Uterus (tissue), 4 donors: ENCODE results near the gene SEPTIN6. TPM values are rescaled to one million over a fixed set of nuclear protein-coding genes. Genes with fewer than 3 reads are reported as not detected.
A peak's percentile ranks its signal among the peaks of the same experiment; 100 is the strongest.

ENCODE experiments used
- DNase-seq, 2 donors: peaks; one replicate each; pipeline ENCODE4 v3.0.0-alpha.2; 2019 to 2020
- H3K27ac ChIP-seq, 2 donors: fragments of 200-600 bp; sonication (generic); 1 replicate in 1 of 2; 2 replicates in 1 of 2; pipeline ENCODE4 v1.5.1; 2016 to 2018
- H3K27me3 ChIP-seq, 2 donors: fragments of 200-600 bp; sonication (generic); one replicate each; pipeline ENCODE4 v1.5.1; 2018 to 2019; ENCODE audit warnings: control low read depth in 1 of 2
- H3K36me3 ChIP-seq, 2 donors: fragments of 200-600 bp; sonication (generic); one replicate each; pipeline ENCODE4 v1.5.1; 2019; ENCODE audit warnings: control low read depth in 1 of 2
- H3K4me1 ChIP-seq, 2 donors: fragments of 200-600 bp; sonication (generic); one replicate each; pipeline ENCODE4 v1.5.1; 2018 to 2019; ENCODE audit warnings: control low read depth in 1 of 2
- H3K4me3 ChIP-seq, 2 donors: fragments of 200-600 bp; sonication (generic); 1 replicate in 1 of 2; 2 replicates in 1 of 2; pipeline ENCODE4 v1.5.1; 2018 to 2019; ENCODE audit warnings: mild to moderate bottlenecking in 1 of 2
- H3K9me3 ChIP-seq, 2 donors: fragments of 200-600 bp; sonication (generic); one replicate each; pipeline ENCODE4 v1.5.1; 2019; ENCODE audit warnings: control low read depth in 1 of 2
- POLR2A ChIP-seq, 2 donors: fragments of 450-650 bp; IDR thresholded peaks; one replicate each; pipeline ENCODE4 v1.6.1; 2016; ENCODE audit warnings: antibody characterized with exemption in 2 of 2, mild to moderate bottlenecking in 1 of 2, moderate library complexity in 1 of 2
- intact Hi-C: fragments of 100-400 bp; cut with DNase I; formaldehyde crosslinking; loops from one replicate; pipeline ENCODE4 v1.15.1; 2023; ENCODE audit warnings: low total_unique reads
- total RNA-seq, 4 donors: library from RNA; depleted of rRNA in 3 of 4; stranded (reverse); fragments of >200 nt in 3 of 4; gene quantifications; one replicate each; pipeline versions ENCODE4 v1.1.0 to v1.2.4, GENCODE V29; 2014 to 2023
- TF ChIP-seq, protein P1 (sequence below), 4 experiments: fragments of 200-600 bp in 2 of 4; fragments of 450-650 bp in 2 of 4; sonication (generic) in 2 of 4; IDR thresholded peaks; one replicate each; pipeline ENCODE4 v1.5.1; 2016 to 2019; ENCODE audit warnings: antibody characterized with exemption in 4 of 4, mild to moderate bottlenecking in 2 of 4, moderate library complexity in 1 of 4
- donor health status: DM: yes; HTN: yes; CAD: no.

The SEPTIN6 gene
- total RNA-seq: 10 to 100 TPM in 2 of 4 donors, 1 to 10 TPM in 2; 1.8 to 34.8 (median 15.5) TPM

DNA sequence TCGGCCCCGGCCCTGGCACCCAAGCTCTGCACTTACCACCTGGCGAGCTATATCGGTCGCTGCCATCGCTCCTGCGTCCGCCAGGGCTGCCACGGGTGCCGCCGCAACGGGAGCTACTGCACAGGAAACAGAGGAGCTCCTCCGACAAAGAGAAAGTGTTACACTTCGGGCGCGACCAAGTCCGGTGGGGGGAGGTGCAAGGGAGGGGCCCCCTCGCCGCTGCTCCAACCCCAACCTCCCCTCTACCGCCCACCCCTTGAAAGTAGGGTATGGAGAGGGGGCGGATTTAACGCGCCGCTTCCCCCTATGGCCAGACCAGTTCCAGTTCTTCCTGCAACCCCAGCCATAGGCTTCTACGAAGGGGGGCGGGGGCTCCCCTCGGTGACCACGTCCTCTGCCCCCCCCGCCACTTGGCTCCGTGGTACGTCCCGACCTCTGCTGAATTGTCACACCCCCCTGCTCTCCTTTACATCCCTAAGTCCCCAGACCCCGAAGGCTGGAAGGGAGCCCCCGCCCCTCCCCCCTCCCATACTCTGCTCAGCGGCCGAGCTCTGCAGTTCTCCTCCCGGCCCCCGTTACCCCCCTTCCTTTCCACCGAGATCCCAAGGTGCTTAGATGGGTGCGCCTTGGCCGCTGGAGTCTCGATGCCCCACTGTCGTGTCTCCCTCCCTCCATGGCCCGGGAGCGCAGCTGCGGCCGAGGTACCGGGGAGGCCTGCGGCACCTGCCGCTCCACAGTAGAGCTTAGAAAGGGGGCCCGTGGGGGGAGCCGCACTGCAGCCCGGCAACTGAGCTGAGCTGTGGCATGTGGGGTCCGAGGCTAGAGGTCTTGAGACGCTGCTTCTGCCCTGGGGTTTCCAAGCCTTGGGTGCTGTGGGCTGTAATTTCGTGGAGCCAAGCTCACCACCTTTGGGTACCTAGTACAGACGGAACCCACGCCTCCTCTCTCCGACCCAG is at the start of gene SEPTIN6:
TSS of gene SEPTIN6 (minus strand) at position 129 of the 956 bp plus-strand sequence. CDS start at position 66, 63 bp downstream.
- peak; percentile 43 to 64 for DNase-seq
- H3K27me3 ChIP-seq: no peaks in the 10 kb centered on the region
- H3K4me1 ChIP-seq: no peaks in the 10 kb centered on the region
- peak within 1 kb of the TSS; percentile 46 to 48 for H3K27ac ChIP-seq
- intact Hi-C loops: no loop called here
- no peaks in the 10 kb centered on the region for H3K9me3 ChIP-seq
- H3K36me3 ChIP-seq: no peaks in the 10 kb centered on the region
- peak in 1 of 2 donors; percentile 47 for TF ChIP-seq POLR2A (IDR thresholded peaks at IDR 0.05)
- TF ChIP-seq, protein P1, sequence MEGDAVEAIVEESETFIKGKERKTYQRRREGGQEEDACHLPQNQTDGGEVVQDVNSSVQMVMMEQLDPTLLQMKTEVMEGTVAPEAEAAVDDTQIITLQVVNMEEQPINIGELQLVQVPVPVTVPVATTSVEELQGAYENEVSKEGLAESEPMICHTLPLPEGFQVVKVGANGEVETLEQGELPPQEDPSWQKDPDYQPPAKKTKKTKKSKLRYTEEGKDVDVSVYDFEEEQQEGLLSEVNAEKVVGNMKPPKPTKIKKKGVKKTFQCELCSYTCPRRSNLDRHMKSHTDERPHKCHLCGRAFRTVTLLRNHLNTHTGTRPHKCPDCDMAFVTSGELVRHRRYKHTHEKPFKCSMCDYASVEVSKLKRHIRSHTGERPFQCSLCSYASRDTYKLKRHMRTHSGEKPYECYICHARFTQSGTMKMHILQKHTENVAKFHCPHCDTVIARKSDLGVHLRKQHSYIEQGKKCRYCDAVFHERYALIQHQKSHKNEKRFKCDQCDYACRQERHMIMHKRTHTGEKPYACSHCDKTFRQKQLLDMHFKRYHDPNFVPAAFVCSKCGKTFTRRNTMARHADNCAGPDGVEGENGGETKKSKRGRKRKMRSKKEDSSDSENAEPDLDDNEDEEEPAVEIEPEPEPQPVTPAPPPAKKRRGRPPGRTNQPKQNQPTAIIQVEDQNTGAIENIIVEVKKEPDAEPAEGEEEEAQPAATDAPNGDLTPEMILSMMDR (IDR thresholded peaks at IDR 0.05): peak in 1 of 4 experiments; percentile 16
- H3K4me3 ChIP-seq: peak within 1 kb of the TSS; percentile 46 to 61

DNA sequence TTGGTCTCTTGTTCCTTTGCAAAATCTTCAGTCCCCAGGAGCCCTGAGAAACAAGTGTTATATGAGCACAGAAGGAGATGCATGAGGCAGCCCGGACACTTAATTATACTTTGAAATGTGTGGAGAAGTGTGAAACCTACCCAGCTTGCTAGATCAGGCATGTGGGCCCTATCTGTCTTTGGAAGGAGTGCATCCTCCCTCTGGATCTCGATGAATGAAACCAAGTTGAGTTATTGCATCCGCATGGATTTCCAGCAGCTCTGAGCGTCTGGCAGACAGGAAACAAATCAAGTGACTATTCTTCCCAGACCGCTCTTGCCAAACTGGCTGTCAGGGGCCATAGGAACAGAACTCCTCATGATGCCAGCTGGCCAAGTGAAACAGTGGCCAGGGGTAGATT is 45.8 kb upstream of the SEPTIN6 start:
- intact Hi-C loops: no loop called here

DNA sequence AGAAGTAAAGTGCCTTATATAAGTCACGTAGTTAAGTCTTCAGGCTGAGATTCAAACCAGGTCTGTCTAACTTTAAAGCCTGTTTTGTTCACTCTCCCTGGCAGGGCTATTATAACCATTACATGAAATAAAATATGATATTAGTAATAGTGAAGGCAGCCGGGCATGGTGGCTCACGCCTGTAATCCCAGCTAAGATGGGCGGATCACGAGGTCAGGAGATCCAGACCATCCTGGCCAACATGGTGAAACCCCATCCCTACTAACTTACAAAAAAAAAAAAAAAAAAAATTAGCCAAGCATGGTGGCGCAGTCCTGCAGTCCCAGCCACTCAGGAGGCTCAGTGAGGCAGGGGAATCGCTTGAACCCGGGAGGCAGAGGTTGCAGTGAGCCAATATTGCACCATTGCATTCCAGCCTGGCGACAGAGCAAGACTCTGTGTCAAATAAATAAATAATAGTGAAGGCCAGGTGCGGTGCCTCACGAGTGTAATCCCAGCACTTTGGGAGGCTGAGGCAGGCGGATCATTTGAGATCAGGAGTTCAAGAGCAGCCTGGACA is 43.3 kb upstream of the SEPTIN6 start:
- H3K4me1 ChIP-seq: no peaks in the 10 kb centered on the region
- no peaks in the 10 kb centered on the region for H3K27me3 ChIP-seq
- H3K9me3 ChIP-seq: no peaks in the 10 kb centered on the region
- H3K36me3 ChIP-seq: no peaks in the 10 kb centered on the region
- intact Hi-C loops: no loop called here
- no peak for DNase-seq
- H3K27ac ChIP-seq: no peak overlapping the region
- TF ChIP-seq, protein P1 (IDR thresholded peaks at IDR 0.05): no peak
- no peak for TF ChIP-seq POLR2A (IDR thresholded peaks at IDR 0.05)
- no peak overlapping the region for H3K4me3 ChIP-seq

More for the DNA sequence above, 45.8 kb upstream of the SEPTIN6 start:
- Histone ChIP-seq H3K4me1 (no peaks in the 10 kb centered on the region), H3K36me3 (no peaks in the 10 kb centered on the region), H3K27me3 (no peaks in the 10 kb centered on the region), H3K9me3 (no peaks in the 10 kb centered on the region), H3K4me3 (no peak overlapping the region), H3K27ac (no peak overlapping the region)
- TF ChIP-seq, protein P1 (IDR thresholded peaks at IDR 0.05): no peak
- no peak for TF ChIP-seq POLR2A (IDR thresholded peaks at IDR 0.05)
- DNase-seq: no peak

DNA sequence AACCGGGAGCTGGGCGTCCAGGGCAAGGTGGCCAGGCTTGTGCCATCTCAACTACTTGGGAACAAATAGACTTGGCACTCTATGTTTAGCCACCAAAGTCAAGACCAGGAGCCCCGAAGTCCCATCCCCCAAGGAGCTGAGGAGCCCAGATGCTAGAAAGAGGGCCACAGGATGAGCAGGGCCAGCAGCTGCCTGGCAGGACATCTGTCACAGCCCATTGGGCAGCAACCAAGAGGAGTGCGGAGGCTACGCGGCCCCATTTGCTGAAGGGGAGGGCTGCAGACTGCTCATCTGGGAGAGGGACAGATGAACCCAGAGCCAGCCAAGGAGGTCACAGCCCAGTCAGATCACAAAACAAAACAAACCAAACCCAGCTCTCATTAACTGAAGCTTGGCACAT is 42.5 kb upstream of the SEPTIN6 start:
- H3K4me3 ChIP-seq: no peak overlapping the region
- H3K36me3 ChIP-seq: no peaks in the 10 kb centered on the region
- H3K9me3 ChIP-seq: no peaks in the 10 kb centered on the region
- no peak for DNase-seq
- no peak overlapping the region for H3K27ac ChIP-seq
- H3K27me3 ChIP-seq: no peaks in the 10 kb centered on the region
- TF ChIP-seq POLR2A (IDR thresholded peaks at IDR 0.05): no peak
- TF ChIP-seq, protein P1 (IDR thresholded peaks at IDR 0.05): no peak
- H3K4me1 ChIP-seq: no peaks in the 10 kb centered on the region
- intact Hi-C loops: no loop called here

DNA sequence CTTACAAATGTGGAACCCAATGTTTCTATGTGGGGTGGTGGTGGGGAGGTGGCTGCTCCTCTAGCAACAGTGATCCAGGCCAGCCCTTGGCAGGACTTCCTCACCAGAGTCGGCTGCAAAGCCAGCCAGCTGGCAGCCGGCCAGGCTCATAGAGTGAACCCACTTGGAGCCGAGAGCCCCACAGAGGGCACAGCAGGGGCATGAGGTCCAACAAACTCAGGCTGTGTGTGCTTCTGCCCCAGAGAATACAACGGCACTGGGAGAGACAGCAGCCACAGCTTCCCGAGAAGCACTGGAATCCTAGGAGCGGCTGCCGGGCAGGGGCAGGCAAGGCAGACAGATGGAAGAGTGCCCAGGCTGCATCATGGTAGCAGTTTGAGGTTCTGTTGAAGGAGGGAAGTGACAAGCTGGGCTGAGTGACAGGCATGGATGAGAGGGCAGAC is 42.0 kb upstream of the SEPTIN6 start:
- H3K9me3 ChIP-seq: no peaks in the 10 kb centered on the region
- H3K27ac ChIP-seq: no peak overlapping the region
- no peak overlapping the region for H3K4me3 ChIP-seq
- no peaks in the 10 kb centered on the region for H3K36me3 ChIP-seq
- DNase-seq: no peak
- no peaks in the 10 kb centered on the region for H3K4me1 ChIP-seq
- H3K27me3 ChIP-seq: no peaks in the 10 kb centered on the region
- intact Hi-C loops: no loop called here
- TF ChIP-seq POLR2A (IDR thresholded peaks at IDR 0.05): no peak
- TF ChIP-seq, protein P1 (IDR thresholded peaks at IDR 0.05): no peak
